ENCODE measurements around the gene MAL.

- TF ChIP-seq CTCF (IDR thresholded peaks at IDR 0.05) (no peak), EZH2phosphoT487 (IDR thresholded peaks at IDR 0.05) (no peak), EZH2 (IDR thresholded peaks at IDR 0.05) (no peak)
Observed at GRCh38 chr2:95014126-95014708, 11.3 kb upstream of the MAL start.
